Measurements from ENCODE around the gene SLCO4A1. TPM values are rescaled to one million over a fixed set of nuclear protein-coding genes. Genes with fewer than 3 reads are reported as not detected.

The SLCO4A1 gene
- total RNA-seq, 1 donor from 2014 or later = 26.5 TPM

GRCh38 chr20:62618611-62619529 lies 23.4 kb upstream of the SLCO4A1 start:
- no peaks in the 10 kb centered on the region for H3K36me3 Mint-ChIP-seq (ENCODE audit: unreplicated experiment)
- no peak overlapping the region for H3K27ac Mint-ChIP-seq (ENCODE audit: unreplicated experiment)
- H3K4me1 Mint-ChIP-seq (ENCODE audit: low read depth, unreplicated experiment) = no peaks in the 10 kb centered on the region
- H3K27me3 Mint-ChIP-seq (ENCODE audit: unreplicated experiment) = peaks cover 5% of the 10 kb centered on the region
- peaks cover 4% of the 10 kb centered on the region for H3K9me3 Mint-ChIP-seq (ENCODE audit: unreplicated experiment)
- no peak for TF ChIP-seq CTCF (IDR thresholded peaks at IDR 0.05; ENCODE audit: partially characterized antibody, unreplicated experiment)
- DNase-seq = no peak
- no peak overlapping the region for H3K4me3 Mint-ChIP-seq (ENCODE audit: unreplicated experiment)

- no peak for DNase-seq
- Mint-ChIP-seq H3K4me1 (ENCODE audit: low read depth, unreplicated experiment) (no peaks in the 10 kb centered on the region), H3K36me3 (ENCODE audit: unreplicated experiment) (no peaks in the 10 kb centered on the region), H3K27me3 (ENCODE audit: unreplicated experiment) (peaks cover 3% of the 10 kb centered on the region), H3K27ac (ENCODE audit: unreplicated experiment) (no peak overlapping the region), H3K9me3 (ENCODE audit: unreplicated experiment) (peaks cover 2% of the 10 kb centered on the region), H3K4me3 (ENCODE audit: unreplicated experiment) (no peak overlapping the region)
- TF ChIP-seq CTCF (IDR thresholded peaks at IDR 0.05; ENCODE audit: partially characterized antibody, unreplicated experiment) = no peak
These were observed 21.7 kb upstream of the SLCO4A1 start for GRCh38 chr20:62620625-62621024.

- DNase-seq = no peak
- Mint-ChIP-seq H3K4me3 (ENCODE audit: unreplicated experiment) (no peak overlapping the region), H3K36me3 (ENCODE audit: unreplicated experiment) (no peaks in the 10 kb centered on the region), H3K27ac (ENCODE audit: unreplicated experiment) (no peak overlapping the region), H3K4me1 (ENCODE audit: low read depth, unreplicated experiment) (no peaks in the 10 kb centered on the region), H3K9me3 (ENCODE audit: unreplicated experiment) (peaks cover 1% of the 10 kb centered on the region), H3K27me3 (ENCODE audit: unreplicated experiment) (no peaks in the 10 kb centered on the region)
- no peak for TF ChIP-seq CTCF (IDR thresholded peaks at IDR 0.05; ENCODE audit: partially characterized antibody, unreplicated experiment)
These were observed 20.8 kb upstream of the SLCO4A1 start for GRCh38 chr20:62621251-62622110.

- Mint-ChIP-seq H3K27me3 (ENCODE audit: unreplicated experiment) (no peaks in the 10 kb centered on the region), H3K4me1 (ENCODE audit: low read depth, unreplicated experiment) (no peaks in the 10 kb centered on the region), H3K4me3 (ENCODE audit: unreplicated experiment) (no peak overlapping the region), H3K27ac (ENCODE audit: unreplicated experiment) (no peak overlapping the region), H3K9me3 (ENCODE audit: unreplicated experiment) (peaks cover 1% of the 10 kb centered on the region), H3K36me3 (ENCODE audit: unreplicated experiment) (no peaks in the 10 kb centered on the region)
- TF ChIP-seq CTCF (IDR thresholded peaks at IDR 0.05; ENCODE audit: partially characterized antibody, unreplicated experiment) = no peak
- DNase-seq = no peak
These were observed 20.0 kb upstream of the SLCO4A1 start for GRCh38 chr20:62622178-62622876.

Measured in glutamatergic neuron (in vitro differentiated cells).